Measurements from ENCODE around the gene POLR3B. TPM values are rescaled to one million over a fixed set of nuclear protein-coding genes. Genes with fewer than 3 reads are reported as not detected.

The POLR3B gene
- total and polyA plus RNA-seq, 9 of the 15 experiments (the other 6 are each of a cell fraction or from before 2014, with no cell fraction given) = 7.6 to 17.9 (median 14.4) TPM

- TF ChIP-seq REST (IDR thresholded peaks at IDR 0.05; ENCODE audit: borderline replicate concordance) (no peak), REST (CRISPR knock-in tag; IDR thresholded peaks at IDR 0.05; ENCODE audit: low read depth) (no peak), POLR2G (IDR thresholded peaks at IDR 0.05; ENCODE audit: low read depth, low read length) (no peak), CGGBP1 (CRISPR knock-in tag; IDR thresholded peaks at IDR 0.05) (no peak), SREBF2 (CRISPR knock-in tag; IDR thresholded peaks at IDR 0.05) (no peak), SLC30A9 (CRISPR knock-in tag; IDR thresholded peaks at IDR 0.05) (no peak), CHD7 (IDR thresholded peaks at IDR 0.05; ENCODE audit: low read depth, low read length) (no peak)
These were observed 1.1 kb downstream of the POLR3B start (continued) for GRCh38 chr12:106358396-106359241.

Measured in K562 (cell line).